ENCODE data around the gene ZNF3.
"Not testable (repeated sequence)": the region's sequence is repeated elsewhere in the genome, so short reads cannot be mapped to it uniquely, and the experiment has no call there.

ZNF3 gene

GRCh38 chr7:100081535-100082102 is at the start of gene ZNF3:
Gene ZNF3 (minus strand): TSS chr7:100081723. CDS start chr7:100077357, 4,366 bp downstream.
- H3K4me3 ChIP-seq (ENCODE audit: low read length in 2 of 2): peak within 1 kb of the TSS; percentile 95 to 100
- H3K4me1 ChIP-seq (ENCODE audit: control insufficient read depth in 2 of 2, insufficient read depth in 2 of 2, low read length in 2 of 2): peaks cover 30 to 41% of the 10 kb centered on the region in 2 donors
- no peaks in the 10 kb centered on the region for H3K27me3 ChIP-seq (ENCODE audit: control insufficient read depth in 2 of 2, insufficient read depth in 2 of 2, low read length in 2 of 2)
- peaks cover 8 to 9% of the 10 kb centered on the region in 2 donors for H3K36me3 ChIP-seq (ENCODE audit: control insufficient read depth in 2 of 2, insufficient read depth in 2 of 2, low read length in 2 of 2)
- peak within 1 kb of the TSS; percentile 95 to 99 for H3K9ac ChIP-seq (ENCODE audit: low read depth in 1 of 2, low read length in 2 of 2)
- no peaks in the 10 kb centered on the region for H3K9me3 ChIP-seq (ENCODE audit: control insufficient read depth in 2 of 2, low read length in 2 of 2)
- H3K27ac ChIP-seq (ENCODE audit: low read depth in 2 of 2, low read length in 2 of 2): peak within 1 kb of the TSS; percentile 85 to 88

DNA sequence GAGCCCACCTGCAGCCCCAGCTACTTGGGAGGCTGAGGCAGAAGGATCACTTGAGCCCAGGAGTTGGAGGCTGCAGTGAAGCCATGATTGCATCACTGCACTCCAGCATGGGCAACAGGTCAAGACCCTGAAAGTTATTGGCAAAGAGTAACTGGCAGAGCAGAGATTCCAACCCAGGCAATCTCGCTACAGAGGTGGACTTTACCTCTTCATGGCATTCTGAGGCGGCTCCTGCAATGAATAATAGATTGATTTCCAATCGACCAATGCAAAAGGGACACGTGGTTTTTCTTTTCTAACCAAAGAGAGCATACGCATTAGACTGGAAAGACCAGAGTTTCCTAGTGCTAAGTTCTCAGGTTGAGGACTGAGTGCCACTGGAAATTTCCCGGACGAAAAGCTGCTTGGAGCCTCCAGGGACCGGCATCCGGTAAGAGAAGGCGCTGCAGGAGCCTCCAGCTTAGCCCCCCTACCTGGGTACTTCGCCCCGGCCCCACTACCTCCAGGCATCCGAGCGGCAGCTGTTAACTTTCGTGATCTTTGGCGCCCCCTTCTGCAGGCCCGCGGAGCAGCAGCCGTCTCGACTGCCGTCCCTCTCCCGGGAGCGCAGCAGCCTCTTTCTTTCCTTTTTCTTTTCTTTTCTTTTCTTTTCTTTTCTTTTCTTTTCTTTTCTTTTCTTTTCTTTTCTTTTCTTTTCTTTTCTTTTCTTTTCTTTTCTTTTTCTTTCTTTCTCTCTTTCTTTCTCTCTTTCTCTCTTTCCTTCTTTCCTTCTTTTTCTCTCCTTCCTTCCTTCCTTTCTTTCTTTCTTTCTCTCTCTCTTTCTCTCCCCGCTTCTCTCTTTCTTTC is 49.3 kb upstream of the ZNF3 start:
- Histone ChIP-seq H3K27me3 (ENCODE audit: control insufficient read depth in 2 of 2, insufficient read depth in 2 of 2, low read length in 2 of 2) (no peaks in the 10 kb centered on the region), H3K9ac (ENCODE audit: low read depth in 1 of 2, low read length in 2 of 2) (peak overlapping the region; percentile 65 to 70), H3K36me3 (ENCODE audit: control insufficient read depth in 2 of 2, insufficient read depth in 2 of 2, low read length in 2 of 2) (no peaks in the 10 kb centered on the region), H3K27ac (ENCODE audit: low read depth in 2 of 2, low read length in 2 of 2) (peak overlapping the region in 1 of 2 donors; percentile 37), H3K9me3 (ENCODE audit: control insufficient read depth in 2 of 2, low read length in 2 of 2) (no peaks in the 10 kb centered on the region), H3K4me3 (ENCODE audit: low read length in 2 of 2) (peak overlapping the region; percentile 50 to 66), H3K4me1 (ENCODE audit: control insufficient read depth in 2 of 2, insufficient read depth in 2 of 2, low read length in 2 of 2) (peaks cover 18 to 24% of the 10 kb centered on the region in 2 donors)

- not testable (repeated sequence) for H3K27me3 ChIP-seq (ENCODE audit: control insufficient read depth in 2 of 2, insufficient read depth in 2 of 2, low read length in 2 of 2); H3K36me3 ChIP-seq (ENCODE audit: control insufficient read depth in 2 of 2, insufficient read depth in 2 of 2, low read length in 2 of 2); H3K4me3 ChIP-seq (ENCODE audit: low read length in 2 of 2); H3K9me3 ChIP-seq (ENCODE audit: control insufficient read depth in 2 of 2, low read length in 2 of 2); H3K9ac ChIP-seq (ENCODE audit: low read depth in 1 of 2, low read length in 2 of 2)
- H3K27ac ChIP-seq (ENCODE audit: low read depth in 2 of 2, low read length in 2 of 2): peak overlapping the region in 1 of 2 donors; percentile 37
- H3K4me1 ChIP-seq (ENCODE audit: control insufficient read depth in 2 of 2, insufficient read depth in 2 of 2, low read length in 2 of 2): peaks cover 21 to 27% of the 10 kb centered on the region in 2 donors
Observed at GRCh38 chr7:100130220-100130607, 48.7 kb upstream of the ZNF3 start.

- no peak overlapping the region for H3K27ac ChIP-seq (ENCODE audit: low read depth in 2 of 2, low read length in 2 of 2)
- H3K9ac ChIP-seq (ENCODE audit: low read depth in 1 of 2, low read length in 2 of 2): peak overlapping the region; percentile 97 to 98
- H3K4me3 ChIP-seq (ENCODE audit: low read length in 2 of 2): peak overlapping the region in 1 of 2 donors; percentile 95
- no peaks in the 10 kb centered on the region for H3K36me3 ChIP-seq (ENCODE audit: control insufficient read depth in 2 of 2, insufficient read depth in 2 of 2, low read length in 2 of 2)
- no peaks in the 10 kb centered on the region for H3K9me3 ChIP-seq (ENCODE audit: control insufficient read depth in 2 of 2, low read length in 2 of 2)
- H3K27me3 ChIP-seq (ENCODE audit: control insufficient read depth in 2 of 2, insufficient read depth in 2 of 2, low read length in 2 of 2): no peaks in the 10 kb centered on the region
- H3K4me1 ChIP-seq (ENCODE audit: control insufficient read depth in 2 of 2, insufficient read depth in 2 of 2, low read length in 2 of 2): peaks cover 33 to 40% of the 10 kb centered on the region in 2 donors
Observed at GRCh38 chr7:100128637-100128963, 47.1 kb upstream of the ZNF3 start.

DNA sequence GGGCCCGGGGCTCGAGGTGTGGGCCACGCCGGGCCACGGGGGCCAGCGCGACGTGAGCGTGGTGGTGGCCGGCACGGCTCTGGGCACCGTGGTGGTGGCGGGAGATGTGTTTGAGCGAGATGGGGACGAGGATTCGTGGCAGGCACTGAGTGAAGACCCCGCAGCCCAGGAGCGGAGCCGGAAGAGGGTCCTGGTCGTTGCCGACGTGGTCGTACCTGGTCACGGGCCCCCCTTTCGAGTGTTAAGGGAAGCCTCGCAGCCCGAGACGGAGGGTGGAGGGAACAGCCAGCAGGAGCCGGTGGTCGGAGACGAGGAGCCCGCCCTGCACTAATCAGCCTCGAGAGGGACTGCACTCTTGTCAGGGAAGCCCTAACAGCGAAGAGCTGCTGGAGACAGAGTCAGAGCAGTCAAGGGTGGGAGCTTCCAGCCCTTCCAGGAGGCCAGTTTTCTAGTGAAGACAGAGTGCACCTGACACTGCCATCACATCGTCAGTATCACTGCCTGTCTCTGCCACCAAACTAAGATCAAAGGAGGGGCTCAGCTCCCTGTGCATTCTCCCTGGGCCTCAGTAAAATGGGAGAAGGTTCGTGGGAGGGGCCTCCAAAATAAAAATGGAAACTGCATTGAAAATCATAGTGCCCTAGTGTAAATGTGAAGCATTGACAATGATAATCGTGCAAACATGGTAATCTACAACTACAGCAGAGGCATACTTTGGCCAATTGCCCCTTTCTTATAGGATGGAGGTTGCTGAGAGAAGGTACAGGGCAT is 46.5 kb upstream of the ZNF3 start:
- Histone ChIP-seq H3K9ac (ENCODE audit: low read depth in 1 of 2, low read length in 2 of 2) (peak overlapping the region; percentile 97 to 98), H3K27ac (ENCODE audit: low read depth in 2 of 2, low read length in 2 of 2) (peak overlapping the region; percentile 98 to 99), H3K4me1 (ENCODE audit: control insufficient read depth in 2 of 2, insufficient read depth in 2 of 2, low read length in 2 of 2) (peaks cover 33 to 40% of the 10 kb centered on the region in 2 donors), H3K27me3 (ENCODE audit: control insufficient read depth in 2 of 2, insufficient read depth in 2 of 2, low read length in 2 of 2) (no peaks in the 10 kb centered on the region), H3K4me3 (ENCODE audit: low read length in 2 of 2) (peak overlapping the region; percentile 95), H3K9me3 (ENCODE audit: control insufficient read depth in 2 of 2, low read length in 2 of 2) (no peaks in the 10 kb centered on the region), H3K36me3 (ENCODE audit: control insufficient read depth in 2 of 2, insufficient read depth in 2 of 2, low read length in 2 of 2) (no peaks in the 10 kb centered on the region)

DNA sequence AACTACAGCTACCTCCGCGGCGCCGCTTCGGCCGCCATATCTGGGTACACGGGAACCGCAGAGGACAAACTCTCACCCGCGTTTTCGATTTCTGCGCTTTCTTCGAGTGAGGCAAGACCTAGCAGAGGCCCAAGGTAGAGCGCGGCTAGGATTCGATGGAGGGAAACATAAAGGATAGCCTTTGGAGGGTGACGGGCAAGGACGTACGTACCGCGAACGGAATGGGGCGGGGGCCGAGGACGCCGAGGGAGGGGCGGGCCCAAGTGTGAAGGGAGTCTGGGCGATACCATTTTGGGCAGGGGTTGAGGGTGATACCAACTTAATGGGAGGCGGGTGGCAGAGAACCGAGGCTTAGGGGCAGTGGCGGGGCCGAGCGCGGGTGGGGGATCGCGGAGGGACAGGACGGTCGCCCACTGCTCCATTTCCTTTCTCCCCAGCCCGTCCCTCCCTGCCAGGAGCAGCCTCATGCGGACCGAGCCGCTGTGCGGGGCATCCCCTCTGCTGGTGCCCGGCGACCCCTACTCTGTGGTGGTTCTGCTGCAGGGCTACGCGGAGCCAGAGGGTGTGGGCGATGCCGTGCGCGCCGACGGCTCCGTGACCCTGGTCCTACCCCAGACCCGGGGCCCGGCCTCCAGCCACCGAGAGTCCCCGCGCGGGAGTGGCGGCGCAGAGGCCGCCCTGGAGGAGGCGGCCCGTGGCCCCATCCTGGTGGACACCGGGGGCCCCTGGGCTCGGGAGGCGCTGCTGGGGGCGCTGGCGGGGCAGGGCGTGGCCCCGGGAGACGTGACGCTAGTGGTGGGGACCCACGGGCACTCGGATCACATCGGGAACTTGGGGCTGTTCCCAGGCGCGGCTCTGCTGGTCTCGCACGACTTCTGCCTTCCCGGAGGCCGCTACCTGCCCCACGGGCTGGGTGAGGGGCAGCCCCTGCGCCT is 45.7 kb upstream of the ZNF3 start, which contains the start of gene MBLAC1:
Gene MBLAC1, plus strand, starts transcription at position 37 of the 935 bp plus-strand sequence. Its CDS starts 429 bp downstream, at position 466.
- peaks cover 33 to 34% of the 10 kb centered on the region in 2 donors for H3K4me1 ChIP-seq (ENCODE audit: control insufficient read depth in 2 of 2, insufficient read depth in 2 of 2, low read length in 2 of 2)
- no peaks in the 10 kb centered on the region for H3K36me3 ChIP-seq (ENCODE audit: control insufficient read depth in 2 of 2, insufficient read depth in 2 of 2, low read length in 2 of 2)
- no peaks in the 10 kb centered on the region for H3K27me3 ChIP-seq (ENCODE audit: control insufficient read depth in 2 of 2, insufficient read depth in 2 of 2, low read length in 2 of 2)
- H3K9me3 ChIP-seq (ENCODE audit: control insufficient read depth in 2 of 2, low read length in 2 of 2): no peaks in the 10 kb centered on the region
- H3K27ac ChIP-seq (ENCODE audit: low read depth in 2 of 2, low read length in 2 of 2): peak within 1 kb of the TSS; percentile 98 to 99
- H3K4me3 ChIP-seq (ENCODE audit: low read length in 2 of 2): peak within 1 kb of the TSS; percentile 95
- peak within 1 kb of the TSS; percentile 97 to 98 for H3K9ac ChIP-seq (ENCODE audit: low read depth in 1 of 2, low read length in 2 of 2)

DNA sequence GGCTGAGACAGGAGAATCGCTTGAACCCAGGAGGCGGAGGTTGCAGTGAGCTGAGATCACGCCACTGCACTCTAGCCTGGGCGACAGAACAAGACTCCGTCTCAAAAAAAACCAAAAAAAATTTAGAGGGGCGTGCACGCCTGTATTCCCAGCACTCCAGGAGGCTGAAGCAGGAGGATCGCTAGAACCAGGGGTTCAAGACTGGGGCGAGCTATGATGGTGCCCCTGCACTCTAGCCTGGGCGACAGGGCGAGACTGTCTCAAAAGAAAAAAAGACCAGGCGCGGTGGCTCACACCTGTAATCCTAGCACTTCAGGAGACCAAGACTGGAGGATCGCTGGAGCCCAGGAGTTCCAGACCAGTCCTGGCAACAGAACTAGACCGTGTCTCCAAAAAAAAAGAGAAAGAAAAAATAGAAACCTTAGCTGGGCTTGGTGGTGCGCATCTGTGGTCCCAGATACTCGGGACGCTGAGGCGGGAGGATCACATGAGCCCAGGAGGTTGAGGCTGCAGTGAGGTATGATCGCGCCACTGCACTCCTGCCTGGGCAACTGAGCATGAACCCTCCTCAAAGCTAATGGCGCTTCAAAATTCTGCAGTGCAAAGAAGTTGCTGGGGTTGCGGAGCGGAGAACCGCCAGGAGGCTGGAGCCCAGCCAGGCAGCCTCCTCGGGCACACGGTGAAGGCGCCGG is 44.9 kb upstream of the ZNF3 start:
- Histone ChIP-seq H3K36me3 (ENCODE audit: control insufficient read depth in 2 of 2, insufficient read depth in 2 of 2, low read length in 2 of 2) (no peaks in the 10 kb centered on the region), H3K27me3 (ENCODE audit: control insufficient read depth in 2 of 2, insufficient read depth in 2 of 2, low read length in 2 of 2) (no peaks in the 10 kb centered on the region), H3K4me3 (ENCODE audit: low read length in 2 of 2) (peak overlapping the region; percentile 95)

DNA sequence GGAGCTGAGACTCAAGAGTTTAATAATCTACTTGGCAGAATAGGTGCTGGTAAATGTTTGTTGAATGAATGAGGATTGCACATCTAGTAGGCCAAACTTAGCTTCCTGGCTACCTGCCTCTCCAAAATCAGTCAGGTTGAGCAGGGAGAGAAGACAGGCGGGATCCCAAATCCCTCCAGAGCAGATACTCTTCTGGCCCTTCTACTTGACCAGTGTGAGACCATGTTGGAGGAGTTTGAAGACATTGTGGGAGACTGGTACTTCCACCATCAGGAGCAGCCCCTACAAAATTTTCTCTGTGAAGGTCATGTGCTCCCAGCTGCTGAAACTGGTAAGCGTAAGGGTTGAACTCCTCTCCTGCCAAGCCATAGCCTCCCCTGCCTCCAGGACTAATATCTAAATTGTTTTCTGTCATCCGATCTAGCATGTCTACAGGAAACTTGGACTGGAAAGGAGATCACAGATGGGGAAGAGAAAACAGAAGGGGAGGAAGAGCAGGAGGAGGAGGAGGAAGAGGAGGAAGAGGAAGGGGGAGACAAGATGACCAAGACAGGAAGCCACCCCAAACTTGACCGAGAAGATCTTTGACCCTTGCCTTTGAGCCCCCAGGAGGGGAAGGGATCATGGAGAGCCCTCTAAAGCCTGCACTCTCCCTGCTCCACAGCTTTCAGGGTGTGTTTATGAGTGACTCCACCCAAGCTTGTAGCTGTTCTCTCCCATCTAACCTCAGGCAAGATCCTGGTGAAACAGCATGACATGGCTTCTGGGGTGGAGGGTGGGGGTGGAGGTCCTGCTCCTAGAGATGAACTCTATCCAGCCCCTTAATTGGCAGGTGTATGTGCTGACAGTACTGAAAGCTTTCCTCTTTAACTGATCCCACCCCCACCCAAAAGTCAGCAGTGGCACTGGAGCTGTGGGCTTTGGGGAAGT is 43.0 kb upstream of the ZNF3 start:
- Histone ChIP-seq H3K9ac (ENCODE audit: low read depth in 1 of 2, low read length in 2 of 2) (peak overlapping the region; percentile 42 to 98), H3K4me1 (ENCODE audit: control insufficient read depth in 2 of 2, insufficient read depth in 2 of 2, low read length in 2 of 2) (peaks cover 37 to 38% of the 10 kb centered on the region in 2 donors), H3K27ac (ENCODE audit: low read depth in 2 of 2, low read length in 2 of 2) (peak overlapping the region; percentile 98 to 99), H3K9me3 (ENCODE audit: control insufficient read depth in 2 of 2, low read length in 2 of 2) (no peaks in the 10 kb centered on the region), H3K27me3 (ENCODE audit: control insufficient read depth in 2 of 2, insufficient read depth in 2 of 2, low read length in 2 of 2) (no peaks in the 10 kb centered on the region), H3K4me3 (ENCODE audit: low read length in 2 of 2) (peak overlapping the region in 1 of 2 donors; percentile 58), H3K36me3 (ENCODE audit: control insufficient read depth in 2 of 2, insufficient read depth in 2 of 2, low read length in 2 of 2) (no peaks in the 10 kb centered on the region)

More for the DNA sequence above, 44.9 kb upstream of the ZNF3 start:
- Histone ChIP-seq H3K9ac (ENCODE audit: low read depth in 1 of 2, low read length in 2 of 2) (peak overlapping the region; percentile 97 to 98), H3K9me3 (ENCODE audit: control insufficient read depth in 2 of 2, low read length in 2 of 2) (no peaks in the 10 kb centered on the region), H3K27ac (ENCODE audit: low read depth in 2 of 2, low read length in 2 of 2) (peak overlapping the region; percentile 98 to 99), H3K4me1 (ENCODE audit: control insufficient read depth in 2 of 2, insufficient read depth in 2 of 2, low read length in 2 of 2) (peaks cover 33 to 38% of the 10 kb centered on the region in 2 donors)
